GM18505 (cell line): ENCODE results near the gene MAD1L1.

ENCODE experiments used
- ATAC-seq: cut with Tn5 transposase; IDR thresholded peaks from one replicate; pipeline ENCODE4 v1.9.1; 2021; ENCODE audit not compliant: unreplicated experiment
- POLR2A ChIP-seq: IDR thresholded peaks from 4 replicates; pipeline ENCODE4 v1.6.1; 2011; ENCODE audit warnings: borderline replicate concordance; ENCODE audit not compliant: insufficient read depth, insufficient read length; ENCODE audit errors: extremely low read depth

Gene MAD1L1

GRCh38 chr7:1872191-1873069 lies 360.3 kb downstream of the MAD1L1 start:
- ATAC-seq, result no peak
- no peak for TF ChIP-seq POLR2A

- no peak for ATAC-seq
- no peak for TF ChIP-seq POLR2A
These were observed 363.2 kb downstream of the MAD1L1 start for GRCh38 chr7:1869452-1870130.

GRCh38 chr7:1868516-1869165 lies 364.1 kb downstream of the MAD1L1 start:
- no peak for ATAC-seq

GRCh38 chr7:1867370-1868260 lies 365.1 kb downstream of the MAD1L1 start:
- ATAC-seq, result no peak
- TF ChIP-seq POLR2A, result no peak

More at GRCh38 chr7:1868516-1869165, 364.1 kb downstream of the MAD1L1 start:
- no peak for TF ChIP-seq POLR2A

- no peak for ATAC-seq
- no peak for TF ChIP-seq POLR2A
These were observed 366.1 kb downstream of the MAD1L1 start for GRCh38 chr7:1866601-1867000.

- TF ChIP-seq POLR2A, result no peak
These were observed 367.0 kb downstream of the MAD1L1 start for GRCh38 chr7:1865571-1866255.

GRCh38 chr7:1865000-1865555 lies 367.7 kb downstream of the MAD1L1 start:
- TF ChIP-seq POLR2A, result no peak
- no peak for ATAC-seq

More at GRCh38 chr7:1865571-1866255, 367.0 kb downstream of the MAD1L1 start:
- no peak for ATAC-seq

GRCh38 chr7:1864161-1864940 lies 368.4 kb downstream of the MAD1L1 start:
- no peak for TF ChIP-seq POLR2A

GRCh38 chr7:1863091-1863900 lies 369.4 kb downstream of the MAD1L1 start:
- no peak for ATAC-seq
- no peak for TF ChIP-seq POLR2A

More at GRCh38 chr7:1864161-1864940, 368.4 kb downstream of the MAD1L1 start:
- no peak for ATAC-seq

GRCh38 chr7:1862560-1862959 lies 370.2 kb downstream of the MAD1L1 start:
- no peak for TF ChIP-seq POLR2A
- no peak for ATAC-seq
